Frontal cortex (tissue), 4 donors: Measurements from ENCODE around the gene TNNC1. TPM values are rescaled to one million over a fixed set of nuclear protein-coding genes. Genes with fewer than 3 reads are reported as not detected.

Experiments used
- DNase-seq, 2 donors: peaks; one replicate each; pipeline ENCODE4 v3.0.0; 2012; ENCODE audit warnings: low spot score in 2 of 2
- FAIRE-seq: peaks from 2 replicates; lab custom pipeline; 2012; peaks lifted over from hg19 to GRCh38; lab: Jason Lieb, UNC
- total RNA-seq: library from RNA; depleted of rRNA; stranded (reverse); fragments of >200 nt; gene quantifications from one replicate; pipeline ENCODE4 v1.2.3, GENCODE V29; 2014
- donor health status: control.
- donor health status: control.
- donor health status: control.

The TNNC1 gene
- total RNA-seq, 1 donor from 2014 or later, result 0.41 TPM

GRCh38 chr3:52487050-52487787 is 33.4 kb upstream of the TNNC1 start:
- FAIRE-seq (no peak), DNase-seq (no peak)

GRCh38 chr3:52484680-52485461 is 31.0 kb upstream of the TNNC1 start:
- no peak for DNase-seq

GRCh38 chr3:52483577-52484381 is 29.9 kb upstream of the TNNC1 start:
- FAIRE-seq (no peak), DNase-seq (no peak)

More at GRCh38 chr3:52484680-52485461, 31.0 kb upstream of the TNNC1 start:
- no peak for FAIRE-seq

- DNase-seq, result no peak
- FAIRE-seq, result no peak
Observed at GRCh38 chr3:52483081-52483480, 29.2 kb upstream of the TNNC1 start.

- no peak for FAIRE-seq
- no peak for DNase-seq
Observed at GRCh38 chr3:52481819-52482521, 28.1 kb upstream of the TNNC1 start.

GRCh38 chr3:52480768-52481715 is 27.2 kb upstream of the TNNC1 start:
- no peak for DNase-seq
- no peak for FAIRE-seq

GRCh38 chr3:52479877-52480575 is 26.2 kb upstream of the TNNC1 start:
- FAIRE-seq, result no peak

GRCh38 chr3:52479037-52479876 is 25.4 kb upstream of the TNNC1 start:
- DNase-seq (no peak), FAIRE-seq (no peak)

More at GRCh38 chr3:52479877-52480575, 26.2 kb upstream of the TNNC1 start:
- no peak for DNase-seq

- no peak for FAIRE-seq
- no peak for DNase-seq
Observed at GRCh38 chr3:52477796-52478095, 23.9 kb upstream of the TNNC1 start.

- DNase-seq, result no peak
Observed at GRCh38 chr3:52477076-52477795, 23.4 kb upstream of the TNNC1 start.

GRCh38 chr3:52473026-52473425 is 19.2 kb upstream of the TNNC1 start:
- no peak for DNase-seq
- no peak for FAIRE-seq

More at GRCh38 chr3:52477076-52477795, 23.4 kb upstream of the TNNC1 start:
- FAIRE-seq, result no peak

- DNase-seq, result no peak
- FAIRE-seq, result no peak
Observed at GRCh38 chr3:52472239-52473000, 18.6 kb upstream of the TNNC1 start.

- peak in 1 of 2 donors; percentile 61 for DNase-seq
- no peak for FAIRE-seq
Observed at GRCh38 chr3:52471371-52472238, 17.8 kb upstream of the TNNC1 start.

- no peak for FAIRE-seq
- DNase-seq, result no peak
Observed at GRCh38 chr3:52470920-52471319, 17.1 kb upstream of the TNNC1 start.

- DNase-seq, result no peak
- FAIRE-seq, result no peak
Observed at GRCh38 chr3:52469001-52469400, 15.2 kb upstream of the TNNC1 start.
